ENCODE data around the gene PIF1. TPM values are rescaled to one million over a fixed set of nuclear protein-coding genes. Genes with fewer than 3 reads are reported as not detected.

The PIF1 gene, protein sequence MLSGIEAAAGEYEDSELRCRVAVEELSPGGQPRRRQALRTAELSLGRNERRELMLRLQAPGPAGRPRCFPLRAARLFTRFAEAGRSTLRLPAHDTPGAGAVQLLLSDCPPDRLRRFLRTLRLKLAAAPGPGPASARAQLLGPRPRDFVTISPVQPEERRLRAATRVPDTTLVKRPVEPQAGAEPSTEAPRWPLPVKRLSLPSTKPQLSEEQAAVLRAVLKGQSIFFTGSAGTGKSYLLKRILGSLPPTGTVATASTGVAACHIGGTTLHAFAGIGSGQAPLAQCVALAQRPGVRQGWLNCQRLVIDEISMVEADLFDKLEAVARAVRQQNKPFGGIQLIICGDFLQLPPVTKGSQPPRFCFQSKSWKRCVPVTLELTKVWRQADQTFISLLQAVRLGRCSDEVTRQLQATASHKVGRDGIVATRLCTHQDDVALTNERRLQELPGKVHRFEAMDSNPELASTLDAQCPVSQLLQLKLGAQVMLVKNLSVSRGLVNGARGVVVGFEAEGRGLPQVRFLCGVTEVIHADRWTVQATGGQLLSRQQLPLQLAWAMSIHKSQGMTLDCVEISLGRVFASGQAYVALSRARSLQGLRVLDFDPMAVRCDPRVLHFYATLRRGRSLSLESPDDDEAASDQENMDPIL
- total RNA-seq: 13.2 and 16.4 TPM in 2 replicates

DNA sequence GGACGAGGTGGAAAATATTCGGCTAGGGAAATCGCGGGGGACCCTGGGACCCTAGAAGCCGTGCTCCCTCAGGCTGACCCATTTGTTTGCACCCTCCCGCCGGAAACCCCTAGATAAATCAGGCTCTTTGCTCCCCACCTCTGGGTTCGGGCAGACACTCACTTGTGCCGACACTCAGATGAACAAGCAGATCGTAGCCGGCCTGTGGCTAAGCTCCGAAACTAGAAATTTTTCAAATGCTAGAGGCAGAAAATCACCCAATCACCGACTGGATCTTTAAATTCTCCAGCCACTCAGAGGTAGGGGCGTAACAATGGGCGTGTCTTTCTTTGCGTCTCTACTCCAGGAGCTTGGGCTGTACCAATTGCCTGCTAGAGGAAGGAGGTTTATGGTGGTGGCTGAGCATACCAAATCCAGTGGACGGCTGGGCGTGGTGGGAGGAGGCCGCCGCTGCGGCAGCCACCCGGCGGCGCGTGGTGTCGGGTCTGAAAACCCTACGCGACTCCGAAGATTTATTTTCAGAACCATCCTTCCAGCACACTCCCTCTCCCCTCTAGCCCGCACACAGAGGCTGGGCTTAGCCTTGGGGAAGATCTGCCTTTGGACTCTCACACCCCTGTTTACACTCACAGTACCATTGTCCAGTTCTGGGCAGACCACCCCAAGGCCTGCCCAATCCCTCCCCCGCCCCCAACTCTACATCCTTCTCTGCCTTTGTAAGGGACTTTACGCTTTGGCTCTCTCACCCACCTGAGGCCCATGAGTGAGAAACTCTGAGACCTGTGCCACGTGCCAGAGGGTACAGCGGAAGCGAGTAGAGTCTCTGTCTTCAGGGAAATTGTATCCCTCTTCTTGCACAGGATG lies at the start of gene PIF1:
Gene PIF1 (minus strand): TSS at position 217 of the 864 bp plus-strand sequence. CDS start 1,312 bp downstream, outside the sequence.

DNA sequence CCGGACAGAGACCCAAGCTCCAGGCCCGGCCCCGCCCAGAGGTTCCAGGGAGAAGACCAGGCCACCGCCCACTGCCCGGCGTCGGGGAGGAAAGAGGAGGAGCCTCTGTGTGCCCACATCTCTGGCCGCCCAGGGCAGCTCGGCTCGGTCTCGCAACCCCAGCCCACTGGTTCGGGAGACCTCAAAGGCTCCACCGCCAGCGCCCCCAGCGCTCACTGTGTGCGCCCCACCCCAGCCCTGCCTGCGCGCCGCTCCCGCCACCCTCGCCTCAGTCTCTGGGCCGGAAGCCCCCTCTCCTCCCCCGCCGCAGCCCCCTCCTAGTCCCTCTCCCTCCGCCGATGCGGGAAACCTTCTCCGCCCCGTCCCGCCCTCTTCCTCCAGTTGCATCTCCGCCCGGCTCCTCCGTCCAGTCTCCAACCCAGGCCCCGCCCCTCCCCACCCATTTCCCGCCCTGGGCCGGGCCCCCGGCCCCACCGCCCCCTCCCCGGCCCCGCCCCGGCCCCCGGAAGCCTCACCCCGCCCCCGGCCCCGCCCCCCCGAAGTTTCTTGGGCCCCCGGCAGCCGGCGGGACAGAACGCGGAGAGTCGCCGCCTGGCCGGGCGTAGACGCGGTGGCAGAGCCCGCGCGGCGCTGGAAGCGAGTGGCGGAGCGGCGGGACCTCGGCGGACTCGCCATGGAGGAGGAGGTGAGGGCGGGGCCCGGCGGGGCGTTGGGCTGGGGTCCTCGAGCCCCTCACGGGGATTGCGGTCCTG lies 16.1 kb upstream of the PIF1 start, which contains the start of gene PLEKHO2:
Gene PLEKHO2 (plus strand): TSS at position 572 of the 752 bp plus-strand sequence. CDS start 102 bp downstream, at position 674.

DNA sequence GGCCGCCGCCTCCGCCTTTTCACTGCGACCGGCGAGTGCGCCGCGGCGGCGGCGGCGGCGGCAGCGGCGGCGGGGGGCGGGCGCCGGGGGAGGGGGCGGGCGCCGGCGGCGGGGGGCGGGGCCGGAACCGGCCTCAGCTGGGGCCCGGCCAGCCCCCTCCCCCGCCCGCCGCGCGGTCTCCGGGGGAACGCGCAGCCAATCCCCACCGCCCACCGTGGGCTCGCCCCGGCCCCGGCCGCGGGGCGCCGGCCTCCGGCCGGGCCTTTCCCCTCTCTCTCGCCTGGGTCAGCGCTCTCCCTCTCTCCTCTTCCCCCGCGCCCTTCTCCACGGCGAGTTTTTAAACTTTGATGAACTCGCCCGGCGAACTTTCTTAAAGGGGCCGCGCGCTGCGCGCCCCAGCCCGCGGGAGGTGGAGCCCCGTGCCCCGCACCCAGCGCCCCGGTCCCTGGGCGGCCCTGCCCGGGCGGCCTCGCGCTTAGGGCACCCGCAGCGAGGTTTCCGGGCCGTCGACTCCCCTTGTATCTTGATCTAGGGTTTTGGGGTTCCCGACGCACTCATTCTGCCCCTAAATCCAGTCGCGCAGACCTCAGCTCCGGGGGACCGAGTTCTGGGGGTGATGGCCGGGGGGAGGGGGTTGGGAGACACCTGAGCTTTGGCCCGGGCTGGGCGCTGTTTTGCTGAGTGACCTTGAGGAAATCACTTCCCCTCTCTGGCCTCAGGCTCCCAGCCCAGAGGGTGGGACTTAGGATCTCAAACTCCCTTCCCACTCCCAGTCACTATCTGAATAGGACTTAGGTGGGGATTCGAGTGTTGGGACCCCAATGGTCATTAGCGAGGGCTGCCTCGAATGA lies 49.7 kb downstream of the PIF1 start, which contains the start of gene RBPMS2:
Gene RBPMS2 (minus strand): TSS at position 39 of the 851 bp plus-strand sequence. CDS start 270 bp downstream, outside the sequence.

Other genes with a start within 250 kb of the PIF1 start
- under 0.01 TPM in 1 of 2 replicates, not detected in the other for gene RBPMS2, start 50.1 kb downstream of the PIF1 start, total RNA-seq
- gene PLEKHO2, start 16.3 kb upstream of the PIF1 start, total RNA-seq: 22.8 and 29.9 TPM in 2 replicates
- gene ANKDD1A, start 86.3 kb upstream of the PIF1 start, total RNA-seq: 6.1 and 7.0 TPM in 2 replicates
- 88.4 and 97.7 TPM in 2 replicates for gene SPG21, start 164.3 kb upstream of the PIF1 start, total RNA-seq
- 22.4 and 24.2 TPM in 2 replicates for gene MTFMT, start 204.0 kb upstream of the PIF1 start, total RNA-seq
- gene SLC51B, start 219.7 kb upstream of the PIF1 start, total RNA-seq: not detected in 2 replicates
- gene RASL12, start 242.3 kb upstream of the PIF1 start, total RNA-seq: 3.7 and 6.6 TPM in 2 replicates